Glutamatergic neuron (in vitro differentiated cells): ENCODE measurements around the gene SERPINB5. TPM values are rescaled to one million over a fixed set of nuclear protein-coding genes. Genes with fewer than 3 reads are reported as not detected.

Experiments used
- DNase-seq: peaks from one replicate; pipeline ENCODE4 v3.0.0; 2022
- H3K27ac Mint-ChIP-seq: one replicate; pipeline ENCODE4 v1.8.0; 2020; ENCODE audit warnings: mild to moderate bottlenecking, mixed read lengths, inconsistent platforms; ENCODE audit not compliant: unreplicated experiment
- H3K27me3 Mint-ChIP-seq: one replicate; pipeline ENCODE4 v1.8.0; 2020; ENCODE audit warnings: mild to moderate bottlenecking, moderate library complexity, mixed read lengths, inconsistent platforms; ENCODE audit not compliant: unreplicated experiment
- H3K36me3 Mint-ChIP-seq: one replicate; pipeline ENCODE4 v1.8.0; 2020; ENCODE audit warnings: mild to moderate bottlenecking, mixed read lengths, inconsistent platforms; ENCODE audit not compliant: unreplicated experiment
- H3K4me1 Mint-ChIP-seq: one replicate; pipeline ENCODE4 v1.8.0; 2020; ENCODE audit warnings: mild to moderate bottlenecking, low read depth, mixed read lengths, inconsistent platforms; ENCODE audit not compliant: unreplicated experiment
- H3K4me3 Mint-ChIP-seq: one replicate; pipeline ENCODE4 v1.8.0; 2020; ENCODE audit warnings: mild to moderate bottlenecking, mixed read lengths, inconsistent platforms; ENCODE audit not compliant: unreplicated experiment
- H3K9me3 Mint-ChIP-seq: one replicate; pipeline ENCODE4 v1.8.0; 2020; ENCODE audit warnings: mild to moderate bottlenecking, moderate library complexity, mixed read lengths, inconsistent platforms; ENCODE audit not compliant: unreplicated experiment
- total RNA-seq: library from RNA; stranded (reverse); fragmentation: NEBNext Ultra II Directional; extraction: Animal tissue kit (Norgen Biotek cat#: 25700); gene quantifications from one replicate; pipeline ENCODE4 v1.2.1, GENCODE V29; 2021; ENCODE audit not compliant: unreplicated experiment
- TF ChIP-seq, protein P1 (sequence below): fragments of 200-600 bp; sonication (generic); IDR thresholded peaks from one replicate; pipeline ENCODE4 v1.5.0; 2021; ENCODE audit not compliant: partially characterized antibody, unreplicated experiment

SERPINB5 gene
- total RNA-seq, 1 donor from 2014 or later, result not detected

DNA sequence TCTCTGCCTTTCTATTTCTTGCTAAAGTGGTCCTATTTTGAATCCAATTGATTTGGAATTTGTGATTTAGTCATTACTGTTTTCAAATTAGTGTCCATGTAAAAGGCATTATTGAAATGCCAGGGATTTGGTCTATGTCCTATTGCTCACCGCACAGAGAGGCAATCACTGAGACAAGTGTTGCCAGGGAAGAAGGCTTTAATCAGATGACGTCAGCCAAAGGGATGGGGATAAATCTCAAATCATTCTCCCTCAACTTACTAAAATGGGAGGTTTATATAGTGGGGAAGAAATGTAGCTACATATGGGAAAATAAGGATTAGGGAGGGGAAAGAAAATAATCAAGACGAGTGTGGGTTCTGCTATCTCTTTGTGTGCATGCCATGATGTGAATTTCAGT, 75.0 kb downstream of the SERPINB5 start:
- DNase-seq, result no peak
- H3K9me3 Mint-ChIP-seq, result no peaks in the 10 kb centered on the region
- H3K27me3 Mint-ChIP-seq, result no peaks in the 10 kb centered on the region
- TF ChIP-seq, protein P1, sequence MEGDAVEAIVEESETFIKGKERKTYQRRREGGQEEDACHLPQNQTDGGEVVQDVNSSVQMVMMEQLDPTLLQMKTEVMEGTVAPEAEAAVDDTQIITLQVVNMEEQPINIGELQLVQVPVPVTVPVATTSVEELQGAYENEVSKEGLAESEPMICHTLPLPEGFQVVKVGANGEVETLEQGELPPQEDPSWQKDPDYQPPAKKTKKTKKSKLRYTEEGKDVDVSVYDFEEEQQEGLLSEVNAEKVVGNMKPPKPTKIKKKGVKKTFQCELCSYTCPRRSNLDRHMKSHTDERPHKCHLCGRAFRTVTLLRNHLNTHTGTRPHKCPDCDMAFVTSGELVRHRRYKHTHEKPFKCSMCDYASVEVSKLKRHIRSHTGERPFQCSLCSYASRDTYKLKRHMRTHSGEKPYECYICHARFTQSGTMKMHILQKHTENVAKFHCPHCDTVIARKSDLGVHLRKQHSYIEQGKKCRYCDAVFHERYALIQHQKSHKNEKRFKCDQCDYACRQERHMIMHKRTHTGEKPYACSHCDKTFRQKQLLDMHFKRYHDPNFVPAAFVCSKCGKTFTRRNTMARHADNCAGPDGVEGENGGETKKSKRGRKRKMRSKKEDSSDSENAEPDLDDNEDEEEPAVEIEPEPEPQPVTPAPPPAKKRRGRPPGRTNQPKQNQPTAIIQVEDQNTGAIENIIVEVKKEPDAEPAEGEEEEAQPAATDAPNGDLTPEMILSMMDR, result no peak
- H3K27ac Mint-ChIP-seq, result no peak overlapping the region
- H3K4me3 Mint-ChIP-seq, result no peak overlapping the region
- no peaks in the 10 kb centered on the region for H3K4me1 Mint-ChIP-seq
- H3K36me3 Mint-ChIP-seq, result no peaks in the 10 kb centered on the region

DNA sequence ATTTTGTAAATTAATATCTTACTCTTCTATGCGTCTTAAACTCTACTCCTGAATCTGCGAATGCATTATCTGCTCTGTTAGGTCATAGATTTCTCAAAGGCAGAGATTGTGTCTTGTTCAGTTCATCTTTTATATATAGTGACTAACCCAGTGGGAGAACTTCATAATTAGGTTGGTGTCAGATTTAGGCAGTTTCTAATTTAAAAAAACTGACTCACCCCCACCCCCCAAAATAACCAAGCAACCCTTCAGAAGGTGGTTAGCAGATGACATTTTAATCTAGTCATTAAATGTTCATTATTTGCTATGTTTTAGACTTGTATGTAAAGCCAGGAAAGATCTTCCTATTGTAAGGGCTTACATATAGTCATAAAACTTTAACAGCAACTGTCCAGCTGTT, 75.8 kb downstream of the SERPINB5 start:
- no peaks in the 10 kb centered on the region for H3K27me3 Mint-ChIP-seq
- DNase-seq, result no peak
- H3K27ac Mint-ChIP-seq, result no peak overlapping the region
- H3K4me3 Mint-ChIP-seq, result no peak overlapping the region
- H3K9me3 Mint-ChIP-seq, result no peaks in the 10 kb centered on the region
- no peaks in the 10 kb centered on the region for H3K36me3 Mint-ChIP-seq
- H3K4me1 Mint-ChIP-seq, result no peaks in the 10 kb centered on the region
- TF ChIP-seq, protein P1, result no peak

- H3K4me3 Mint-ChIP-seq, result no peak overlapping the region
- no peak for DNase-seq
- H3K4me1 Mint-ChIP-seq, result no peaks in the 10 kb centered on the region
- no peaks in the 10 kb centered on the region for H3K27me3 Mint-ChIP-seq
- no peak overlapping the region for H3K27ac Mint-ChIP-seq
- TF ChIP-seq, protein P1, result no peak
- H3K36me3 Mint-ChIP-seq, result no peaks in the 10 kb centered on the region
- H3K9me3 Mint-ChIP-seq, result no peaks in the 10 kb centered on the region
Observed at GRCh38 chr18:63553081-63553480, 76.3 kb downstream of the SERPINB5 start.

Other genes with a start within 250 kb of the SERPINB5 start
- 6.8 TPM for gene BCL2, start 157.2 kb upstream of the SERPINB5 start, total RNA-seq
- 31.1 TPM for gene KDSR, start 109.8 kb upstream of the SERPINB5 start, total RNA-seq
- 44.5 TPM for gene VPS4B, start 54.5 kb upstream of the SERPINB5 start, total RNA-seq
- not detected for gene SERPINB12, start 65.4 kb downstream of the SERPINB5 start, total RNA-seq
- not detected for gene SERPINB13, start 110.4 kb downstream of the SERPINB5 start, total RNA-seq
- not detected for gene SERPINB4, start 167.3 kb downstream of the SERPINB5 start, total RNA-seq
- not detected for gene SERPINB3, start 184.9 kb downstream of the SERPINB5 start, total RNA-seq
- gene SERPINB11, start 226.0 kb downstream of the SERPINB5 start, total RNA-seq, result not detected